Measurements from ENCODE around the gene TRIM54. TPM values are rescaled to one million over a fixed set of nuclear protein-coding genes. Genes with fewer than 3 reads are reported as not detected.

TRIM54 gene
- total and polyA plus RNA-seq, 9 of the 15 experiments (the other 6 are each of a cell fraction or from before 2014, with no cell fraction given): not detected

GRCh38 chr2:27255187-27255586 lies 27.0 kb upstream of the TRIM54 start (continued):
- TF ChIP-seq UBTF (IDR thresholded peaks at IDR 0.05; ENCODE audit: borderline replicate concordance in 1 of 2, low read depth in 2 of 2, low read length in 2 of 2) (0 out of 4 replicates have a peak, but pooled peaks of 1 of the 2 experiments have one; percentile 52), ZNF655 (CRISPR knock-in tag; IDR thresholded peaks at IDR 0.05) (no peak), EP300 (IDR thresholded peaks at IDR 0.05; ENCODE audit: low read length) (peak; percentile 67), KDM5B (IDR thresholded peaks at IDR 0.05; ENCODE audit: insufficient replicate concordance, low read depth, low read length) (no peak), BRF2 (IDR thresholded peaks at IDR 0.05; ENCODE audit: borderline replicate concordance, insufficient read depth, insufficient read length) (no peak), CXXC5 (CRISPR knock-in tag; IDR thresholded peaks at IDR 0.05) (peak; percentile 77), ZNF551 (CRISPR knock-in tag; IDR thresholded peaks at IDR 0.05) (no peak), ARID1B (IDR thresholded peaks at IDR 0.05) (peak; percentile 92), PML (IDR thresholded peaks at IDR 0.05; ENCODE audit: low read length) (0 out of 2 replicates have a peak, but pooled peaks have one; percentile 23), NEUROD1 (IDR thresholded peaks at IDR 0.05; ENCODE audit: borderline replicate concordance, low read depth, low read length, partially characterized antibody) (no peak), E2F4 (CRISPR knock-in tag; IDR thresholded peaks at IDR 0.05; ENCODE audit: low read depth) (no peak), ZFP36 (IDR thresholded peaks at IDR 0.05; ENCODE audit: low read depth, low read length, partially characterized antibody) (peak; percentile 81), HDAC2 (IDR thresholded peaks at IDR 0.05) (peak; percentile 69; the same call in 1 of the 2 replicates), ATF3 (IDR thresholded peaks at IDR 0.05) (no peak), ATF3 (CRISPR knock-in tag; conservative IDR thresholded peaks at IDR 0.05) (no peak), ZNF398 (CRISPR knock-in tag; IDR thresholded peaks at IDR 0.05) (no peak), TEAD2 (tag; IDR thresholded peaks at IDR 0.05) (no peak), TAL1 (IDR thresholded peaks at IDR 0.05) (peak; percentile 82), JUNB (CRISPR knock-in tag; conservative IDR thresholded peaks at IDR 0.05) (no peak), NCOA6 (IDR thresholded peaks at IDR 0.05) (no peak), RAD51 (IDR thresholded peaks at IDR 0.05; ENCODE audit: borderline replicate concordance, low read depth) (no peak)
